Right renal pelvis (tissue), 4 donors: ENCODE results near the gene COASY. TPM values are rescaled to one million over a fixed set of nuclear protein-coding genes. Genes with fewer than 3 reads are reported as not detected.
"Not testable (repeated sequence)": the region's sequence is repeated elsewhere in the genome, so short reads cannot be mapped to it uniquely, and the experiment has no call there.

Source experiments
- DNase-seq, 4 donors: peaks; one replicate each; pipeline ENCODE4 v3.0.0-alpha.2; 2013; ENCODE audit warnings: low read depth in 4 of 4, low spot score in 3 of 4, missing footprints in 1 of 4
- polyA plus RNA-seq, 4 donors: library from polyadenylated mRNA; unstranded; fragments of 120-200 nt; gene quantifications; one replicate each; pipeline ENCODE4 v1.2.1, GENCODE V29; 2013; ENCODE audit not compliant: insufficient read length in 4 of 4

Gene COASY
- polyA plus RNA-seq, 4 donors = 55.6 to 60.9 (median 57.1) TPM

DNA sequence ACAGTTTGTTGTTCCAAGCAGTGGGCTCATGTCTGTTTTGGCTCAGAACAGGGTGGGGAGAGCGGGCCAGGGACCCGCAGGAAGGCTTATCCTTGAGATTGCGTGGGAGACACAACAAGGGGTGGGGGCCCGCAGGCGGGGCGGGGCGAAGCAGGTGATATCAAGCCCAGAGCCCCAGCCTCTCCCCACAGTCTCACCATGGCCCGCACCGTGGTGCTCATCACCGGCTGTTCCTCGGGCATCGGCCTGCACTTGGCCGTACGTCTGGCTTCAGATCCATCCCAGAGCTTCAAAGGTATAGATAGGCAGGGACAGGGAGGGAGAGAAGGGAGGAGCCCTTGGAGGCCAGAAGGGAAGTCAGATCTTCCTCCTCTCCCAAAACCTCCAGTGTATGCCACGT, 9.2 kb upstream of the COASY start, which contains the start of gene HSD17B1:
TSS of gene HSD17B1 (plus strand) at position 188 of the 400 bp plus-strand sequence. CDS start at position 199, 11 bp downstream.
- not testable (repeated sequence) for DNase-seq

DNA sequence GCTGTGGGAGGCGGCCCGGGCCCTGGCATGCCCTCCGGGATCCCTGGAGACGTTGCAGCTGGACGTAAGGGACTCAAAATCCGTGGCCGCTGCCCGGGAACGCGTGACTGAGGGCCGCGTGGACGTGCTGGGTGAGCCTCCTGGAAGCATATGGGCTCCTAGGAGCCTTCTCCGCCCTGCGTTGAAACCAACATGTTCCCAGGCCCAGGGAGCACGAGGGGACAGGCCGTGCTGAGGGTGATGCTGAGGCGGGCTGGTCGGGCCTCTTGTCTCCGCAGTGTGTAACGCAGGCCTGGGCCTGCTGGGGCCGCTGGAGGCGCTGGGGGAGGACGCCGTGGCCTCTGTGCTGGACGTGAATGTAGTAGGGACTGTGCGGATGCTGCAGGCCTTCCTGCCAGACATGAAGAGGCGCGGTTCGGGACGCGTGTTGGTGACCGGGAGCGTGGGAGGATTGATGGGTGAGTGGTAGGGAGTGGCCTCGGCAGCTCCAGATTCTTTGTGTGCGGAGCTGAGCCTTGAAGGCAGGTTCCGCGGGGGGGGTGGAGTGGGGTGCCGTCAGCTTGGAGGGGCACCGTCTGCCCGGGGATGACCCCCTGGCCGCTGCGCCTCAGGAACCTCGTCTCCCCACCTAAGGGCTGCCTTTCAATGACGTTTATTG, 8.7 kb upstream of the COASY start:
- no peak for DNase-seq

GRCh38 chr17:42553866-42554249, 8.1 kb upstream of the COASY start:
- no peak for DNase-seq

DNA sequence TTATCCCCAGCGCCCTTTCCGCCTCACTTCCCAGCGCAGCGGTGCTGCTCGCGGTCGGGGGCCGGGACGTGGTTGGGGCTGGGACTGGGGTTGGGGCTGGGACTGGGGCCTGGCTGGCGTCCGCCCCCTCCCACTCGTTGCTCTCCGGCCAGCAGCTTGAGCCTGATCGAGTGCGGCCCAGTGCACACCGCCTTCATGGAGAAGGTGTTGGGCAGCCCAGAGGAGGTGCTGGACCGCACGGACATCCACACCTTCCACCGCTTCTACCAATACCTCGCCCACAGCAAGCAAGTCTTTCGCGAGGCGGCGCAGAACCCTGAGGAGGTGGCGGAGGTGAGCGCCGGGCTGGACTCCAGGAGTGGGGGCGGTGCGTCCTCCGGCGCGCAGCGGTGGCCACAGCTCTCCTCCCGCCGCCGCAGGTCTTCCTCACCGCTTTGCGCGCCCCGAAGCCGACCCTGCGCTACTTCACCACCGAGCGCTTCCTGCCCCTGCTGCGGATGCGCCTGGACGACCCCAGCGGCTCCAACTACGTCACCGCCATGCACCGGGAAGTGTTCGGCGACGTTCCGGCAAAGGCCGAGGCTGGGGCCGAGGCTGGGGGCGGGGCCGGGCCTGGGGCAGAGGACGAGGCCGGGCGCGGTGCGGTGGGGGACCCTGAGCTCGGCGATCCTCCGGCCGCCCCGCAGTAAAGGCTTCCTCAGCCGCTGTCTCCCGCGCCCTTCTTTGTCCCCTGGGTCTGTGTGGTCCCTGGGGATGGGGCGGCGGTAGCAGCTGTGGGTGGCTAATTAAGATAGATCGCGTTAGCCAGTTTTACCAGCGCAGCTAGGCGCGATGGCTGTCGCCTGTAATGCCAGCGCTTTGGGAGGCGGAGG, 7.5 kb upstream of the COASY start:
- DNase-seq = peak in 3 of 4 donors; percentile 82 to 85 (median 82)

GRCh38 chr17:42555122-42555622, 6.8 kb upstream of the COASY start:
- DNase-seq = no peak

DNA sequence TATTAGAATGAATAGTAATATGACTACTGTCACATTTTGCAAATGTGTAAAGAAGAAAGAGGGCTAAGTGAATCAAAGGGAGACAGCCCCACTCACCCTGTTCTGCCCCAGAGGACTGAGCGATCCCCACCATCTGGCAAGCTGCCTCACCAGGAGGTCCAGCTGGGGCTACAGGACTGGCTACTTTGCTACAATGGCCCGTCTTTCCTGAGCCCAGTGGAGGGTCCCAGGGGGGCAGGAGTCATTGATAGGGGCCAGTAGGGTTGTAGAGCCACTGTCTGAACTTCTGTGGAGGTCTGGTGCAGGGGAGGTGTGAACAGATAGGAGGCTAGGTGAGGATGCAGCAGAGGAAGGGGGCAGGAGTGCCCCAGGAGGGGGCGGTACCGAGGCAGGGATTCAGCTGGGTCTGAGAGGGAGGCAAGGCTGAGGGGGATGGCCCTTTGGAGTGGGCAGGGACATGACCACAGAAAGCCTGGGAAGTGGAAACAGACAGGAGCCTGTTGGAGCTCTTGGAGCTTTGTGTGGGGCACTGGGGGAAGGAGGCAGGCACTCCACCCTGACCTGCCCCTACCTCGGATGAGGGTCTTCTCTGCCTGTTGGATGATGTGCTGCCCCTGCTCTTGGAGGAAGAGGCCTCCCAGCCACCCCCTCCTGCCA, 5.9 kb upstream of the COASY start:
- DNase-seq = not testable (repeated sequence)

GRCh38 chr17:42559075-42559474, 2.9 kb upstream of the COASY start:
- DNase-seq = no peak

DNA sequence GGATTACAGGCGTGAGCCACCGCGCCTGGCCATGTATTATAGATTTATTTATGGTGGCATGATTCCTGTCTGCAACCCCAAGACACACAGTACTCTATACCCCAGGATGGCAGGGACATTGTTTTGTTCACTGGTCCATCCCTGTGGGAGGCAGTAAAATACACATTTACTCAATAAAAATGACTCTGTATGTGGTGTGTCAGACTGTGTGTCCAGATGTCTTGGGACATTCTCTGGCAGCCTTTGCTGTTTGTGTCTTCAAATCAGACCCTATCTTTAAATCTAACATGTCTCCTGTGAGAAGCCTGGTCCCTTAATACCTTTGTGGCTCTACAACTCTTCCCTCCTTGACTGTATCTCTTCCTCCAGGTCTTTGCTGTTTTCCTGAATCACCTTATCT, 1.7 kb upstream of the COASY start:
- DNase-seq = no peak

- DNase-seq = no peak
Observed at GRCh38 chr17:42562388-42563142, 617 bp downstream of the COASY start.

DNA sequence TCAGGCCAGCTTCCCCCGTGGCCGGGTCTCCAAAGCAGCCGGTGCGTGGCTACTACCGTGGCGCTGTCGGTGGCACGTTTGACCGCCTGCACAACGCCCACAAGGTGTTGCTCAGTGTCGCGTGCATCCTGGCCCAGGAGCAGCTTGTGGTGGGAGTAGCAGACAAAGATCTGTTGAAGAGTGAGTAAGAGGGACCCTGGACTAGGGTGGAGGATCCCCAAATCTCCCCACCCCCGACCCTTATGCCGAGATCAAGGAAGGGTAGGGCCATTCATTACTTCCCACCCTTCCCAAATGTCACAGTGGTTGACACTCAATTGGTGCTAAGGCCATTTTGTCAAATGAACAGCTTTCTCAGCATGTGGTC, 1.2 kb downstream of the COASY start:
- DNase-seq = no peak

- DNase-seq = no peak
Observed at GRCh38 chr17:42563543-42563942, 1.6 kb downstream of the COASY start.

DNA sequence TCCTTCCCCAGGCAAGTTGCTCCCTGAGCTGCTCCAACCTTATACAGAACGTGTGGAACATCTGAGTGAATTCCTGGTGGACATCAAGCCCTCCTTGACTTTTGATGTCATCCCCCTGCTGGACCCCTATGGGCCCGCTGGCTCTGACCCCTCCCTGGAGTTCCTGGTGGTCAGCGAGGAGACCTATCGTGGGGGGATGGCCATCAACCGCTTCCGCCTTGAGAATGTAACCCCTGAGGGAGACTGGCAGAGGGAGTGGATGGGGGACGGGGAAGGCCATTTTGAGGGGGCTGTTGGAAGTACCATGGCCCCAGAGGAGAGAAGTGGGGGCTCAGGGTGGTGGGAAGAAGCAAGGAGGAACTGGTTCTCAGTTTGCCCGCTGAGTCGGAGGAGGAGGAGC, 2.0 kb downstream of the COASY start:
- DNase-seq = no peak

- no peak for DNase-seq
Observed at GRCh38 chr17:42564815-42565522, 3.0 kb downstream of the COASY start.

GRCh38 chr17:42565523-42566214, 3.7 kb downstream of the COASY start:
- DNase-seq = no peak

- DNase-seq = no peak
Observed at GRCh38 chr17:42566215-42566882, 4.4 kb downstream of the COASY start.

- peak; percentile 75 to 89 (median 79) for DNase-seq
Observed at GRCh38 chr17:42566883-42567573, 5.1 kb downstream of the COASY start, which contains the start of gene MLX. Gene MLX, plus strand, starts transcription at chr17:42567100. Its CDS starts 25 bp downstream, at chr17:42567125.

DNA sequence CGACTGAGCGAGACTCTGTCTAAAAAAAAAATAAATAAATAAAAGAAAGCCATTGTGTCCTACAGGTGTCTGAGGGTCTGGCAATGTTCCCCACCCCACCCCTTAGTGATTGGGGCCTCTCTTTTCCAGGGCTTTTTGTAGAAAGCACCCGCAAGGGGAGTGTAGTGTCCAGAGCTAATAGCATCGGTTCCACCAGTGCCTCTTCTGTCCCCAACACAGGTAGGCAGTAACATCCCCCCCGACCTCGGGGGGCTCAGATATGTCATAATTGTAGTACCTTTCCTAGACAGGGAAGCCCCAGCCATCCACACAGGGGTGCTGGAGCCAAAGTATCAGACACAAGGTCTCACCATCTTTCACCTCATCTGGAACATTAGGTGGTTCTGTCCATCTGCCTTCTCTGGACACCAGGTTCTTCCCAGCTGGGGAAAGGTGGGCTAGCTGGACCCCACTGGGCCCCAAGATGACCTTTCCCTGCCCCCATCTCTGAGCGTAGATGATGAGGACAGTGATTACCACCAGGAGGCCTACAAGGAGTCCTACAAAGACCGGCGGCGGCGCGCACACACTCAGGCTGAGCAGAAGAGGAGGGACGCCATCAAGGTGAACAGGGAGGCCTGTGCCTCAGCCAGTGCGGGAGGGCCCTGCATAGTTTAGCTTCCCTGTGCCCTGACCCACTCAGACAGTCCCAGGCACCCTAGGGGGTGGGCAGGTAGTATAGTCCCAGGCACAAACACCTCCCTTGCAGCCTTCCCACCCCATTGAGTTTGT, 6.6 kb downstream of the COASY start:
- DNase-seq = no peak
